A673 (cell line): ENCODE data around the gene TMEM179. TPM values are rescaled to one million over a fixed set of nuclear protein-coding genes. Genes with fewer than 3 reads are reported as not detected.

Experiments used
- BruUV-seq: library from RNA; stranded (reverse); fragments of 400-500 nt; replicated peaks from 2 replicates; lab custom pipeline; 2021; lab: Mats Ljungman, UMichigan
- CTCF ChIA-PET: fragments of 300-600 bp; sonication (Branson Sonifier 250); formaldehyde crosslinking; loops from one replicate; lab custom pipeline; 2022; ENCODE audit warnings: antibody characterized with exemption; lab: Charles Lee
- POLR2A ChIA-PET: fragments of 300-600 bp; sonication (Branson Sonifier 250); formaldehyde crosslinking; loops from one replicate; lab custom pipeline; 2022; ENCODE audit warnings: antibody characterized with exemption; ENCODE audit not compliant: low non-redundant PET; lab: Charles Lee
- DNase-seq: peaks from one replicate; pipeline ENCODE4 v3.0.0-alpha.2; 2015; ENCODE audit warnings: low spot score
- H3K27ac ChIP-seq: fragments of 200-600 bp; sonication (generic); 2 replicates; pipeline ENCODE4 v1.5.1; 2016; ENCODE audit warnings: mixed run types, low read depth, mild to moderate bottlenecking, mixed read lengths, antibody characterized with exemption, low read length; ENCODE audit not compliant: poor library complexity, severe bottlenecking
- H3K27me3 ChIP-seq: fragments of 200-600 bp; sonication (generic); replicated peaks from 2 replicates; pipeline ENCODE4 v1.6.1; 2017; ENCODE audit warnings: mixed run types, low read depth, mild to moderate bottlenecking, mixed read lengths, antibody characterized with exemption, low read length; ENCODE audit not compliant: insufficient read depth, poor library complexity
- H3K36me3 ChIP-seq: fragments of 200-600 bp; sonication (generic); 2 replicates; pipeline ENCODE4 v1.6.1; 2016; ENCODE audit warnings: mixed run types, mild to moderate bottlenecking, mixed read lengths, antibody characterized with exemption, low read length; ENCODE audit not compliant: insufficient read depth, poor library complexity, severe bottlenecking
- H3K4me1 ChIP-seq: fragments of 200-600 bp; sonication (generic); 2 replicates; pipeline ENCODE4 v1.6.1; 2017; ENCODE audit warnings: mixed run types, mild to moderate bottlenecking, mixed read lengths, antibody characterized with exemption, low read length; ENCODE audit not compliant: insufficient read depth, poor library complexity, severe bottlenecking
- H3K4me3 ChIP-seq: fragments of 200-600 bp; sonication (generic); 2 replicates; pipeline ENCODE4 v1.5.1; 2016; ENCODE audit warnings: low read depth, mixed run types, mild to moderate bottlenecking, mixed read lengths, low read length; ENCODE audit not compliant: poor library complexity, severe bottlenecking
- H3K9me3 ChIP-seq: fragments of 200-600 bp; sonication (generic); 2 replicates; pipeline ENCODE4 v1.6.1; 2016; ENCODE audit warnings: mixed run types, low read depth, mild to moderate bottlenecking, mixed read lengths, antibody characterized with exemption, low read length; ENCODE audit not compliant: poor library complexity, severe bottlenecking
- EZH2 ChIP-seq: fragments of 200-600 bp; sonication (generic); IDR thresholded peaks from 2 replicates; pipeline ENCODE4 v1.6.1; 2017; ENCODE audit warnings: borderline replicate concordance, low read depth, mild to moderate bottlenecking, mixed read lengths, antibody characterized with exemption, low read length; ENCODE audit not compliant: poor library complexity, severe bottlenecking
- intact Hi-C: fragments of 100-400 bp; cut with micrococcal nuclease; formaldehyde crosslinking; loops from one replicate; pipeline ENCODE4 v1.10.0; 2022; ENCODE audit not compliant: unreplicated experiment
- total RNA-seq: library from RNA; stranded (reverse); gene quantifications from 2 replicates; pipeline ENCODE4 v1.2.3, GENCODE V29; 2021
- TF ChIP-seq, protein P1 (sequence below): fragments of 300-800, 200-600 bp; sonication (generic); conservative IDR thresholded peaks from 2 replicates; pipeline ENCODE4 v1.5.1; 2017; ENCODE audit warnings: low read depth, mild to moderate bottlenecking, antibody characterized with exemption, low read length, moderate library complexity, mixed read lengths

TMEM179 gene
- total RNA-seq, 1 experiment from 2014 or later: 0.58 TPM

DNA sequence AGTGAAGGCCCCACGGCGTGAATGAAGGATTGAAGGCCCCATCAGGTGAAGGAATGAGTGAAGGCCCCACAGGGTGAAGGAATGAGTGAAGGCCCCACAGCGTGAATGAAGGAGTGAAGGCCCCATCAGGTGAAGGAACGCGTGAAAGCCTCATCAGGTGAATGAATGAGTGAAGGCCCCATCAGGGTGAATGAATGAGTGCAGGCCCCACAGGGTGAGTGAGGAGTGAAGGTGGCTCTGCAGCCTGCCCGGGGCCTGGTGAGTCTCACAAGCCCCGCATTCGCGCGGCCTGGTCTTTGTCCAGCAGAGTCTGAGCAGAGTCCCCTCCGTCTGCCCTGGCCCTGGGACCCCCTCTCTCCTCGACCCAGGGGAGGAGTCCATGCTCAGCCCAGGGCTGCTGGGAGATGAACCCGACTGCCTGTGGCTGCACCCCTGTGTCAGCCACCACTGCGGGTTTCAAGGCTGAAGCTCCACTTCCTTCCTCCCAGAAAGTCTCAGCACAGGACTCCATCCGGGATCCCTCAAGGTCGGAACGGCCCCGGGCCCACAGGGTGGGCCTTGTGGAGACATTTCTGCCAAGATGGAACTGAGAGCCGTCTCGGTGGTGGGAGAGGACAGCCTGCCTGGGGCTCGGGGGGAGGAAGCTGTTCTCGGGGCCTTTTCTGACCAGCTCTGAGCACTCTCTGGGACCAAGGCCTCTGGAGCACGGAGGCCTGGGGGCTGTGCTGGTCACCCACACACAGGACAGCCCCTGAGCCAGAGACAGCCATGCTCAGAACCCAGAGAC, 37.4 kb upstream of the TMEM179 start:
- POLR2A ChIA-PET: no interaction called here
- no peaks in the 10 kb centered on the region for H3K27me3 ChIP-seq
- BruUV-seq: no TSS peak
- H3K4me3 ChIP-seq: no peak overlapping the region
- no peaks in the 10 kb centered on the region for H3K36me3 ChIP-seq
- DNase-seq: no peak
- peaks cover 15% of the 10 kb centered on the region for H3K4me1 ChIP-seq
- TF ChIP-seq, protein P1, sequence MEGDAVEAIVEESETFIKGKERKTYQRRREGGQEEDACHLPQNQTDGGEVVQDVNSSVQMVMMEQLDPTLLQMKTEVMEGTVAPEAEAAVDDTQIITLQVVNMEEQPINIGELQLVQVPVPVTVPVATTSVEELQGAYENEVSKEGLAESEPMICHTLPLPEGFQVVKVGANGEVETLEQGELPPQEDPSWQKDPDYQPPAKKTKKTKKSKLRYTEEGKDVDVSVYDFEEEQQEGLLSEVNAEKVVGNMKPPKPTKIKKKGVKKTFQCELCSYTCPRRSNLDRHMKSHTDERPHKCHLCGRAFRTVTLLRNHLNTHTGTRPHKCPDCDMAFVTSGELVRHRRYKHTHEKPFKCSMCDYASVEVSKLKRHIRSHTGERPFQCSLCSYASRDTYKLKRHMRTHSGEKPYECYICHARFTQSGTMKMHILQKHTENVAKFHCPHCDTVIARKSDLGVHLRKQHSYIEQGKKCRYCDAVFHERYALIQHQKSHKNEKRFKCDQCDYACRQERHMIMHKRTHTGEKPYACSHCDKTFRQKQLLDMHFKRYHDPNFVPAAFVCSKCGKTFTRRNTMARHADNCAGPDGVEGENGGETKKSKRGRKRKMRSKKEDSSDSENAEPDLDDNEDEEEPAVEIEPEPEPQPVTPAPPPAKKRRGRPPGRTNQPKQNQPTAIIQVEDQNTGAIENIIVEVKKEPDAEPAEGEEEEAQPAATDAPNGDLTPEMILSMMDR: no peak
- no peak for TF ChIP-seq EZH2
- CTCF ChIA-PET: no interaction called here
- no peaks in the 10 kb centered on the region for H3K9me3 ChIP-seq
- intact Hi-C loops: loop anchor here (5.0 kb wide), 2 partner anchors 505 to 550 kb away; partner anchors contain the start of gene KIF26A
- H3K27ac ChIP-seq: no peak overlapping the region

DNA sequence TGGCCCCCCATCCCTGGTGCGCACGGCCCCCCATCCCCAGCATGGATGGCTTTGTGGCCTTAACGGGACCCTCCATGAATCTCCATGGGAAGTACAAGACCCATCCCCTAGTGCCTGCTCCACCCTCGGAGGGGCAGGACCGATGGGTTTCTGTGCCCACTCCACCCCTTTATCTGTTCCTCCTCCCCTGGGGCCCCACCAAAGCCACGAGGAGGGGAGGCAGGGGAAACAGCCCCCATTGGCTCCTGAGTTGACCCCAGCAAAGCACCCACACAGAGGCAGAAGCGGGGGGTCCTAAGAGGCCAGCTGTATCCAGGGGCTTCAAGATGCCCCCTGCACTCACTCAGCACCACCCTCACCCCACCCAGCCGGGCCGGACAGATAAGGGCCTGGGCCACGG, 36.1 kb upstream of the TMEM179 start:
- POLR2A ChIA-PET: no interaction called here
- intact Hi-C loops: loop anchor here (1.0 to 5.0 kb wide), 3 partner anchors 503 to 562 kb away; partner anchors contain the start of gene KIF26A
- TF ChIP-seq, protein P1: no peak
- TF ChIP-seq EZH2: no peak

DNA sequence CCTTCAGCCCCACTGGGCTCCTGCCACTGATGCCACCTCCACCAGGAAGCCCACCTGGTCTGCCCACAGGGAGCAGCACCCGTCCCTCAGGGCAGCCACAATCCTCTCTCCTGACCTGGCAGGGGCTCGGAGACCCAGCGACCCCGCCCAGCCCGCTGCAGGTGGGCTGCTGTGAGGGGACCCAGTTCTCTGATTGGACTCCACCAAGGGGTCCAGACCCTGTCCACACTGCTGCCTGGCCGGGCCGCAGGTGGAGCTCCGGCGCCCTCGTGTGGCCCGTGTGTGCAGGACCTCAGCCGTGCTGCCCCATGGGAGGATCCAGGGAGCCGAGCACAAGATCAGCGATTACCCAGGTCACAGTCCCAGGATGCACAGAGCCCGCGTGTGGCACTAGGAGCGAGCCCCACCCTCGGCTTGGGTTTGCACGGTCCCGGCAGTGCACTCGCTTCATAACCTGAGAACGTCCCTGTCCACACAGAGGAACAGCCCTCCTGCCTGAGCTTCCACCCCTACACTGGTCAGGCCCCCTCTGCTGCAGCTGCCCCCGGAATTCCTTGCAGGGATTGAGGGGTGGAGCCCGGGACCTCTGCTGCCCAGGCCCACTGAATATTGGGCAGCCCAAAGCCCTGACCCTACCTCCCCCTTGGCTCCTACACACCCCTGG, 35.4 kb upstream of the TMEM179 start:
- ChIA-PET POLR2A (no interaction called here), CTCF (interaction anchor here (0.5 to 0.8 kb wide), 2 partner anchors 20 to 503 kb away, joined by 3 to 4 read pairs; no protein-coding TSS in a partner anchor)
- H3K27ac ChIP-seq: no peak overlapping the region
- H3K36me3 ChIP-seq: no peaks in the 10 kb centered on the region
- H3K9me3 ChIP-seq: no peaks in the 10 kb centered on the region
- BruUV-seq: no TSS peak
- H3K4me3 ChIP-seq: no peak overlapping the region
- peaks cover 15% of the 10 kb centered on the region for H3K4me1 ChIP-seq
- TF ChIP-seq, protein P1: peak; percentile 98
- TF ChIP-seq EZH2: no peak
- peak; percentile 81 for DNase-seq
- intact Hi-C loops: loop anchor here (1.0 to 5.0 kb wide), 3 partner anchors 503 to 562 kb away; partner anchors contain the start of gene KIF26A
- no peaks in the 10 kb centered on the region for H3K27me3 ChIP-seq

More for the DNA sequence above, 36.1 kb upstream of the TMEM179 start:
- Histone ChIP-seq H3K36me3 (no peaks in the 10 kb centered on the region), H3K4me1 (peaks cover 15% of the 10 kb centered on the region), H3K27me3 (no peaks in the 10 kb centered on the region), H3K27ac (no peak overlapping the region), H3K4me3 (no peak overlapping the region), H3K9me3 (no peaks in the 10 kb centered on the region)
- no peak for DNase-seq
- CTCF ChIA-PET: interaction anchor here (0.8 kb wide), 1 partner anchor 19 kb away, joined by 3 read pairs; no protein-coding TSS in a partner anchor
- BruUV-seq: no TSS peak
